GM18861 (cell line): ENCODE results near the gene CCT8.
"Not testable (repeated sequence)": the region's sequence is repeated elsewhere in the genome, so short reads cannot be mapped to it uniquely, and the experiment has no call there.

ENCODE experiments used
- ATAC-seq: cut with Tn5 transposase; IDR thresholded peaks from one replicate; pipeline ENCODE4 v1.9.1; 2021; ENCODE audit not compliant: unreplicated experiment

Gene CCT8

GRCh38 chr21:29078869-29079767 is 5.7 kb upstream of the CCT8 start:
- ATAC-seq: peak; percentile 28

GRCh38 chr21:29077651-29078090 is 4.2 kb upstream of the CCT8 start:
- no peak for ATAC-seq

- ATAC-seq: not testable (repeated sequence)
Observed at GRCh38 chr21:29076731-29077640, 3.5 kb upstream of the CCT8 start.

- ATAC-seq: no peak
Observed at GRCh38 chr21:29075706-29076466, 2.4 kb upstream of the CCT8 start.

- no peak for ATAC-seq
Observed at GRCh38 chr21:29074783-29075182, 1.3 kb upstream of the CCT8 start.

GRCh38 chr21:29074007-29074376 is 544 bp upstream of the CCT8 start:
- peak; percentile 10 for ATAC-seq

GRCh38 chr21:29072873-29073221 is 601 bp downstream of the CCT8 start:
- ATAC-seq: no peak

- peak; percentile 92 for ATAC-seq
Observed at GRCh38 chr21:29064850-29065481, 8.5 kb downstream of the CCT8 start.

- no peak for ATAC-seq
Observed at GRCh38 chr21:29056538-29057050, 16.9 kb downstream of the CCT8 start.

- ATAC-seq: no peak
Observed at GRCh38 chr21:29056005-29056404, 17.4 kb downstream of the CCT8 start.

GRCh38 chr21:29055080-29055479 is 18.4 kb downstream of the CCT8 start:
- no peak for ATAC-seq

- no peak for ATAC-seq
Observed at GRCh38 chr21:29053656-29054055, 19.8 kb downstream of the CCT8 start.

- ATAC-seq: no peak
Observed at GRCh38 chr21:29053011-29053553, 20.4 kb downstream of the CCT8 start.

- ATAC-seq: no peak
Observed at GRCh38 chr21:29052224-29052623, 21.2 kb downstream of the CCT8 start.

- ATAC-seq: no peak
Observed at GRCh38 chr21:29034678-29035077, 38.8 kb downstream of the CCT8 start.

- no peak for ATAC-seq
Observed at GRCh38 chr21:29033871-29034270, 39.6 kb downstream of the CCT8 start.

- no peak for ATAC-seq
Observed at GRCh38 chr21:29033301-29033700, 40.1 kb downstream of the CCT8 start.

- no peak for ATAC-seq
Observed at GRCh38 chr21:29030909-29031308, 42.5 kb downstream of the CCT8 start.

- ATAC-seq: no peak
Observed at GRCh38 chr21:29029524-29029923, 43.9 kb downstream of the CCT8 start.

GRCh38 chr21:29025328-29025713 is 48.1 kb downstream of the CCT8 start:
- ATAC-seq: no peak
